Upper lobe of right lung (tissue), 1 donor: ENCODE measurements around the gene GABRB3. TPM values are rescaled to one million over a fixed set of nuclear protein-coding genes. Genes with fewer than 3 reads are reported as not detected.

ENCODE experiments used
- ATAC-seq: fragments of 200-7000 bp; cut with Tn5 transposase; one replicate; pipeline ENCODE4 v1.9.1; 2020; ENCODE audit warnings: mild to moderate bottlenecking, moderate library complexity
- DNase-seq: peaks from one replicate; pipeline ENCODE4 v3.0.0-alpha.2; 2020
- H3K27ac ChIP-seq: fragments of 200-600 bp; one replicate; pipeline ENCODE4 v1.8.0; 2022
- H3K27me3 ChIP-seq: fragments of 200-600 bp; one replicate; pipeline ENCODE4 v1.8.0; 2022; ENCODE audit warnings: mild to moderate bottlenecking
- H3K36me3 ChIP-seq: fragments of 200-600 bp; one replicate; pipeline ENCODE4 v1.8.0; 2022
- H3K4me1 ChIP-seq: fragments of 200-600 bp; one replicate; pipeline ENCODE4 v1.8.0; 2022
- H3K4me3 ChIP-seq: fragments of 200-600 bp; one replicate; pipeline ENCODE4 v1.8.0; 2022; ENCODE audit warnings: mild to moderate bottlenecking
- H3K9me3 ChIP-seq: fragments of 200-600 bp; one replicate; pipeline ENCODE4 v1.8.0; 2022
- intact Hi-C: fragments of 100-400 bp; cut with DNase I; formaldehyde crosslinking; loops from one replicate; pipeline ENCODE4 v1.11.0; 2022
- total RNA-seq: library from RNA; stranded (reverse); fragmentation: NEBNext Ultra II Directional; extraction: Animal tissue kit (Norgen Biotek cat#: 25700); gene quantifications from one replicate; pipeline ENCODE4 v1.2.1, GENCODE V29; 2021
- TF ChIP-seq, protein P1 (sequence below): fragments of 200-600 bp; IDR thresholded peaks from one replicate; pipeline ENCODE4 v1.8.0; 2022; ENCODE audit warnings: antibody characterized with exemption
- donor health status: DM: no; HTN: yes; CAD: no; lungs with severe emphysema.

Gene GABRB3
- total RNA-seq, 1 donor from 2014 or later = 3.2 TPM

DNA sequence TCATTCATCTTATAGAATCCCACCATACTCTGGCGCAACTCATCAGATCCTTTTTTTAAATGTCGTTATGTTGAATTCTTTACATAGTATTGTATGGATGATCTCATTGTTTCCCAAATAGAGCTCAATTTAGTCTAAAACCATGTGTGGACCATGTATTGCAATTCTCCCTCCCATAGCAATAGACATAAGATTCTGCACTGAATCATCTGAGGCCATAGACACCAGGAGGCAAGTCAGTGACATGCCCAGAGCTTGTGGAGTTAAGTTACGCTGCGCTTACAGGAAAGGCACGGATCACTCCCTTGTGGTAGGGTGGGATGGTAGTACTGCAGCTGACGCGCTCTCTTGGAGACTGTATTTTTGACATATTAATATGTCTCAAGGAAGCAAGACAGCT is 211.0 kb downstream of the GABRB3 start:
- no peaks in the 10 kb centered on the region for H3K4me1 ChIP-seq
- no peaks in the 10 kb centered on the region for H3K36me3 ChIP-seq
- TF ChIP-seq, protein P1, sequence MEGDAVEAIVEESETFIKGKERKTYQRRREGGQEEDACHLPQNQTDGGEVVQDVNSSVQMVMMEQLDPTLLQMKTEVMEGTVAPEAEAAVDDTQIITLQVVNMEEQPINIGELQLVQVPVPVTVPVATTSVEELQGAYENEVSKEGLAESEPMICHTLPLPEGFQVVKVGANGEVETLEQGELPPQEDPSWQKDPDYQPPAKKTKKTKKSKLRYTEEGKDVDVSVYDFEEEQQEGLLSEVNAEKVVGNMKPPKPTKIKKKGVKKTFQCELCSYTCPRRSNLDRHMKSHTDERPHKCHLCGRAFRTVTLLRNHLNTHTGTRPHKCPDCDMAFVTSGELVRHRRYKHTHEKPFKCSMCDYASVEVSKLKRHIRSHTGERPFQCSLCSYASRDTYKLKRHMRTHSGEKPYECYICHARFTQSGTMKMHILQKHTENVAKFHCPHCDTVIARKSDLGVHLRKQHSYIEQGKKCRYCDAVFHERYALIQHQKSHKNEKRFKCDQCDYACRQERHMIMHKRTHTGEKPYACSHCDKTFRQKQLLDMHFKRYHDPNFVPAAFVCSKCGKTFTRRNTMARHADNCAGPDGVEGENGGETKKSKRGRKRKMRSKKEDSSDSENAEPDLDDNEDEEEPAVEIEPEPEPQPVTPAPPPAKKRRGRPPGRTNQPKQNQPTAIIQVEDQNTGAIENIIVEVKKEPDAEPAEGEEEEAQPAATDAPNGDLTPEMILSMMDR = no peak
- intact Hi-C loops = no loop called here
- no peaks in the 10 kb centered on the region for H3K9me3 ChIP-seq
- no peak for DNase-seq
- no peak overlapping the region for H3K4me3 ChIP-seq
- no peaks in the 10 kb centered on the region for H3K27me3 ChIP-seq
- H3K27ac ChIP-seq = no peak overlapping the region
- no peak for ATAC-seq

DNA sequence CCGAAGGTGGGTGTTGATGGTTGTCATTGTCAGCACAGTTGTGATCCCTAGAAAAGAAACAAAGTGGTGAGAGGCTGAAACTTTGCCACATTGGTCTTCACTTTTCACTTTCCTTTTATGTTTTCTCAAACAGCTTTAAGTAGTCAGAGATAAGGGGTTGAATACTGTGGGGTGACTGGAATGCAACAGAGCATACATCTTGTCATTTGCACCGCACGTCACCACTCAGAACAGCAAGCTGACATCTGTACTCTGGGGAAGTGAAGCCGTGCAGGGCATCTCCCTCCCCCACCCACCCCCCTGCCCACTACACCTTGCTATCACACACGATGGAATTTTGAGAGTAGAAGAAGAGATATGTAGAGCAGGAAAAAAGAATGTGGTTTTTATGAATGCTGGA is 211.7 kb downstream of the GABRB3 start:
- DNase-seq (no peak), ATAC-seq (no peak)
- intact Hi-C loops = no loop called here
- Histone ChIP-seq H3K4me1 (no peaks in the 10 kb centered on the region), H3K27me3 (no peaks in the 10 kb centered on the region), H3K27ac (no peak overlapping the region), H3K36me3 (no peaks in the 10 kb centered on the region), H3K9me3 (no peaks in the 10 kb centered on the region), H3K4me3 (no peak overlapping the region)
- TF ChIP-seq, protein P1 = no peak

DNA sequence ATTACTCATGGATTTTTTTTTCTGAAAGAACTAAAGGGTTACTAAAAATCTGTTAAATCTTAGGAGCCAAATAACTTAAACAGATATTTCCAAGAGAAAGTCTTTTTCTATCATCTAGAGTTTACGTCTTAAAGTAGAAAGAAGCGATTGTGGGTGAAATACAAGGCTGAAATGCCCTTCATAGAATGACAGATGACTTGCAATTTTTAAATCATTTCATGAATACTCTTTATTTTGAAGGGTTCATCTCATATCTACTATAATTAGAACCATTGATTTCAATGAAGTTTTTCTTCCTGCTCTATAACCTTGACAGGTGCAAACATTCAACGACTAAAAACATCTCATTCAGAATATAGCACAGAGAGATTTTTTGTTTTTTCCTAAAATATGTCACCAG is 217.0 kb downstream of the GABRB3 start:
- no peak overlapping the region for H3K4me3 ChIP-seq
- H3K4me1 ChIP-seq = no peaks in the 10 kb centered on the region
- no peaks in the 10 kb centered on the region for H3K27me3 ChIP-seq
- ATAC-seq = no peak
- no peaks in the 10 kb centered on the region for H3K9me3 ChIP-seq
- H3K27ac ChIP-seq = no peak overlapping the region
- intact Hi-C loops = no loop called here
- DNase-seq = no peak
- no peaks in the 10 kb centered on the region for H3K36me3 ChIP-seq
- TF ChIP-seq, protein P1 = no peak

DNA sequence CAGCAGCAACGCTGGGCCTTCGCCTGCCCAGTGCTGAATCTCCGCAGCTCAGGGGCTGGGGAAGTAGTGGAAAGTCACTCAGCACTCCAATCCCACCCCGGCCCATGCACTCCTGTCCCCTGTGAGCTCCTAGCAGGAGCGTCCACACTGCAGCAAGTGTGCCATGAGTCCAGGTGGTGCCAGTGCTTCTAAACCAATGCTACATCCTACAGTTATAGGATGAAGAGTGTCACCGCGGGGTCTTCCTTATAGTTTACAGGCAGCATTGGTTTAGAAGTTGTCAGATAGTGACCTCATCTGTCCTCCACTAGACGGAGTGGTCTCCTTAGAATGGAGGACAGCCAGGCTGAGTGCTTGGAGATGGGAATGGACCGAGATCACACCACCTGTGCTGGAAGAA is 221.4 kb downstream of the GABRB3 start:
- DNase-seq (no peak), ATAC-seq (no peak)
- no peak overlapping the region for H3K27ac ChIP-seq
- H3K9me3 ChIP-seq = no peaks in the 10 kb centered on the region
- intact Hi-C loops = no loop called here
- no peak overlapping the region for H3K4me3 ChIP-seq
- no peaks in the 10 kb centered on the region for H3K4me1 ChIP-seq
- TF ChIP-seq, protein P1 = no peak
- no peaks in the 10 kb centered on the region for H3K27me3 ChIP-seq
- no peaks in the 10 kb centered on the region for H3K36me3 ChIP-seq

DNA sequence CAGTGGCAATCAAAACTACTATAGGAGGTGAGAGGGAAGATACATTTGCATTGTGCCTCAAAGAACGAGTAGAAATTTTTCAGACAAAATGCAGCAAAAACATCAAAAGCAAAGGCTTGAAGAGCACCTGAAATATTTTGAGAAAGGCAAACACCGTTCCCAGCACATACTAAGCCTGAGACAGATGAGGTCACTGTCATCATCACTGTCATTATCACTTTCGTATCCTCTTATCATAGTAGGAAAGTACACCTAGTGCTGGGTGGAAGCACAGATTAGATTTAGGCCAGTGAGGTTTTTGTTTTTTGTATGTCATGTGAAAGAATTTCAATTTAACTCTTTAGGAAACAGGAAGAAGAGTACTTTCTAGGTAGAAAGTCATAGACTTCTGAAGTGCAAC is 222.0 kb downstream of the GABRB3 start:
- Histone ChIP-seq H3K36me3 (no peaks in the 10 kb centered on the region), H3K27me3 (no peaks in the 10 kb centered on the region), H3K9me3 (no peaks in the 10 kb centered on the region), H3K4me1 (no peaks in the 10 kb centered on the region), H3K4me3 (no peak overlapping the region), H3K27ac (no peak overlapping the region)
- intact Hi-C loops = no loop called here
- ATAC-seq = no peak
- TF ChIP-seq, protein P1 = no peak
- no peak for DNase-seq

DNA sequence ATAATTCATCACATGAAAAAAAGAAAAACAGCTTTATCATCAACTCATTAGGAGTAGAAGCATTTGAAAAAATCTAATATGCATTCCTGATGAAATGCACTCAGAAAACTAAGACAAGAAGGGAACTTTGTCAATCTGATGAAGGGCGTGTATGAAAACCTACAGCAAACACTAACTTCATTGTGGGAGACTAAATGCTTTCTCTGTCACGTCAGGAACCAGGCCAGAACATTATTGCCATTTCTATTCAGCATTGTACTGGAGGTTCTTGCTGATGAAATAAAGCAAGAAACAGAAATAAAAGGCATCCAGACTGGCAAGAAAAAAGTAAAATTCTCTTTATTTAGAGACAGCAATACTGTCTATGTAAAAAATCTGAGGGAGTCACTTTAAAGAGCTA is 235.2 kb downstream of the GABRB3 start:
- intact Hi-C loops = no loop called here
- no peak for DNase-seq
- H3K4me3 ChIP-seq = no peak overlapping the region
- no peak overlapping the region for H3K27ac ChIP-seq
- H3K27me3 ChIP-seq = no peaks in the 10 kb centered on the region
- peaks cover 3% of the 10 kb centered on the region for H3K9me3 ChIP-seq
- TF ChIP-seq, protein P1 = no peak
- no peaks in the 10 kb centered on the region for H3K36me3 ChIP-seq
- ATAC-seq = no peak
- H3K4me1 ChIP-seq = no peaks in the 10 kb centered on the region
